ENCODE results near the gene SNED1.

Gene SNED1

GRCh38 chr2:241135737-241136136 is 137.3 kb downstream of the SNED1 start:
- TF ChIP-seq GABPA (IDR thresholded peaks at IDR 0.05; ENCODE audit: low read depth) (no peak), POLR2AphosphoS5 (IDR thresholded peaks at IDR 0.05; ENCODE audit: low read depth) (no peak), SPI1 (IDR thresholded peaks at IDR 0.05; ENCODE audit: borderline replicate concordance, low read depth) (no peak), REST (IDR thresholded peaks at IDR 0.05; ENCODE audit: insufficient replicate concordance, low read depth) (no peak), CTCF (IDR thresholded peaks at IDR 0.05; ENCODE audit: insufficient read depth, low read length) (no peak)
- no peak overlapping the region for H3K4me3 ChIP-seq (replicated peaks; ENCODE audit: insufficient read depth, low read length)
- no peak overlapping the region for H3K27ac ChIP-seq (replicated peaks)
- DNase-seq (ENCODE audit: low read depth in 1 of 2, low spot score in 1 of 2): no peak
- no peaks in the 10 kb centered on the region for H3K27me3 ChIP-seq (ENCODE audit: insufficient read depth, poor library complexity, severe bottlenecking)

GRCh38 chr2:241136191-241136590 is 137.8 kb downstream of the SNED1 start:
- H3K4me3 ChIP-seq (replicated peaks; ENCODE audit: insufficient read depth, low read length): no peak overlapping the region
- TF ChIP-seq SPI1 (IDR thresholded peaks at IDR 0.05; ENCODE audit: borderline replicate concordance, low read depth): no peak
- TF ChIP-seq GABPA (IDR thresholded peaks at IDR 0.05; ENCODE audit: low read depth): no peak
- TF ChIP-seq CTCF (IDR thresholded peaks at IDR 0.05; ENCODE audit: insufficient read depth, low read length): no peak
- TF ChIP-seq POLR2AphosphoS5 (IDR thresholded peaks at IDR 0.05; ENCODE audit: low read depth): no peak
- no peak for TF ChIP-seq REST (IDR thresholded peaks at IDR 0.05; ENCODE audit: insufficient replicate concordance, low read depth)
- no peak overlapping the region for H3K27ac ChIP-seq (replicated peaks)
- H3K27me3 ChIP-seq (ENCODE audit: insufficient read depth, poor library complexity, severe bottlenecking): no peaks in the 10 kb centered on the region
- no peak for DNase-seq (ENCODE audit: low read depth in 1 of 2, low spot score in 1 of 2)

GRCh38 chr2:241136661-241137260 is 138.3 kb downstream of the SNED1 start:
- no peak overlapping the region for H3K27ac ChIP-seq (replicated peaks)
- H3K27me3 ChIP-seq (ENCODE audit: insufficient read depth, poor library complexity, severe bottlenecking): no peaks in the 10 kb centered on the region
- no peak overlapping the region for H3K4me3 ChIP-seq (replicated peaks; ENCODE audit: insufficient read depth, low read length)
- DNase-seq (ENCODE audit: low read depth in 1 of 2, low spot score in 1 of 2): no peak
- no peak for TF ChIP-seq REST (IDR thresholded peaks at IDR 0.05; ENCODE audit: insufficient replicate concordance, low read depth)
- TF ChIP-seq GABPA (IDR thresholded peaks at IDR 0.05; ENCODE audit: low read depth): no peak
- no peak for TF ChIP-seq POLR2AphosphoS5 (IDR thresholded peaks at IDR 0.05; ENCODE audit: low read depth)
- TF ChIP-seq SPI1 (IDR thresholded peaks at IDR 0.05; ENCODE audit: borderline replicate concordance, low read depth): no peak
- TF ChIP-seq CTCF (IDR thresholded peaks at IDR 0.05; ENCODE audit: insufficient read depth, low read length): no peak
